Suprapubic skin (tissue), 4 donors: ENCODE measurements around the gene UBR3.

Experiments used
- CTCF ChIP-seq, 2 donors: fragments of 200-600 bp in 1 of 2; fragments of 450-650 bp in 1 of 2; sonication (generic) in 1 of 2; IDR thresholded peaks; one replicate each; pipeline ENCODE4 v1.5.1; 2016 to 2019; ENCODE audit warnings: antibody characterized with exemption in 2 of 2, mild to moderate bottlenecking in 1 of 2, moderate library complexity in 1 of 2
- POLR2A ChIP-seq, 2 donors: fragments of 450-650 bp; IDR thresholded peaks; one replicate each; pipeline ENCODE4 v1.6.1; 2017; ENCODE audit warnings: antibody characterized with exemption in 2 of 2, mild to moderate bottlenecking in 2 of 2, moderate library complexity in 2 of 2
- POLR2AphosphoS5 ChIP-seq, 3 donors: sonication (generic); formaldehyde crosslinking; IDR thresholded peaks; one replicate each; pipeline ENCODE4 v1.6.1; 2017; ENCODE audit warnings: antibody characterized with exemption in 3 of 3

- TF ChIP-seq CTCF (IDR thresholded peaks at IDR 0.05) (no peak), POLR2A (IDR thresholded peaks at IDR 0.05) (no peak), POLR2AphosphoS5 (IDR thresholded peaks at IDR 0.05) (no peak)
These were observed 118.8 kb downstream of the UBR3 start for GRCh38 chr2:169946092-169946491.
